Measurements from ENCODE around the gene SEZ6L. TPM values are rescaled to one million over a fixed set of nuclear protein-coding genes. Genes with fewer than 3 reads are reported as not detected.

Gene SEZ6L
- total and polyA plus RNA-seq, 10 of the 15 experiments (the other 5 are each of a cell fraction or from before 2014, with no cell fraction given): not detected

DNA sequence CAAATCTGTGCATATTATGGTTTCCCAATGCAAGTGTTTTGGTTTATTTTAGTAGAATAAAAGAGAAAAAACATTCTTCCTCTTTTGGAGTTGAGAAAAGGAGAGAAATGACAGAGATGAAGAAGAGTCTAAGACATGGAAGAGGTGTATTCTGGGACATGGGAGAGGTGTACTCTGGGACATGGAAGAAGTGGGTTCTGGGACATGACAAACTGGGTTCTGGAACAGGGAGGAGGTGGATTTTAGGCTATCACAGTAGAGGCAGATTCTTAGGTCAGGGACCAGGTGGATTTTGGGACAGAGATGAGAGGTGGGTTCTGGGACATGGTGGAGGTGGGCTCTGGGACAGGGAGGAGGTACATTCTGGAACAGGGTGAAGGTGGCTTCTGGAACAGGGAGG is 257.7 kb downstream of the SEZ6L start (continued):
- TF ChIP-seq, protein P1, sequence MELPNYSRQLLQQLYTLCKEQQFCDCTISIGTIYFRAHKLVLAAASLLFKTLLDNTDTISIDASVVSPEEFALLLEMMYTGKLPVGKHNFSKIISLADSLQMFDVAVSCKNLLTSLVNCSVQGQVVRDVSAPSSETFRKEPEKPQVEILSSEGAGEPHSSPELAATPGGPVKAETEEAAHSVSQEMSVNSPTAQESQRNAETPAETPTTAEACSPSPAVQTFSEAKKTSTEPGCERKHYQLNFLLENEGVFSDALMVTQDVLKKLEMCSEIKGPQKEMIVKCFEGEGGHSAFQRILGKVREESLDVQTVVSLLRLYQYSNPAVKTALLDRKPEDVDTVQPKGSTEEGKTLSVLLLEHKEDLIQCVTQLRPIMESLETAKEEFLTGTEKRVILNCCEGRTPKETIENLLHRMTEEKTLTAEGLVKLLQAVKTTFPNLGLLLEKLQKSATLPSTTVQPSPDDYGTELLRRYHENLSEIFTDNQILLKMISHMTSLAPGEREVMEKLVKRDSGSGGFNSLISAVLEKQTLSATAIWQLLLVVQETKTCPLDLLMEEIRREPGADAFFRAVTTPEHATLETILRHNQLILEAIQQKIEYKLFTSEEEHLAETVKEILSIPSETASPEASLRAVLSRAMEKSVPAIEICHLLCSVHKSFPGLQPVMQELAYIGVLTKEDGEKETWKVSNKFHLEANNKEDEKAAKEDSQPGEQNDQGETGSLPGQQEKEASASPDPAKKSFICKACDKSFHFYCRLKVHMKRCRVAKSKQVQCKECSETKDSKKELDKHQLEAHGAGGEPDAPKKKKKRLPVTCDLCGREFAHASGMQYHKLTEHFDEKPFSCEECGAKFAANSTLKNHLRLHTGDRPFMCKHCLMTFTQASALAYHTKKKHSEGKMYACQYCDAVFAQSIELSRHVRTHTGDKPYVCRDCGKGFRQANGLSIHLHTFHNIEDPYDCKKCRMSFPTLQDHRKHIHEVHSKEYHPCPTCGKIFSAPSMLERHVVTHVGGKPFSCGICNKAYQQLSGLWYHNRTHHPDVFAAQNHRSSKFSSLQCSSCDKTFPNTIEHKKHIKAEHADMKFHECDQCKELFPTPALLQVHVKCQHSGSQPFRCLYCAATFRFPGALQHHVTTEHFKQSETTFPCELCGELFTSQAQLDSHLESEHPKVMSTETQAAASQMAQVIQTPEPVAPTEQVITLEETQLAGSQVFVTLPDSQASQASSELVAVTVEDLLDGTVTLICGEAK (IDR thresholded peaks at IDR 0.05; ENCODE audit: borderline replicate concordance): no peak
- TF ChIP-seq BCL11A (IDR thresholded peaks at IDR 0.05; ENCODE audit: low read depth, low read length): no peak
- TF ChIP-seq YY1 (IDR thresholded peaks at IDR 0.05; ENCODE audit: low read depth, low read length): no peak
- TF ChIP-seq, protein P2, sequence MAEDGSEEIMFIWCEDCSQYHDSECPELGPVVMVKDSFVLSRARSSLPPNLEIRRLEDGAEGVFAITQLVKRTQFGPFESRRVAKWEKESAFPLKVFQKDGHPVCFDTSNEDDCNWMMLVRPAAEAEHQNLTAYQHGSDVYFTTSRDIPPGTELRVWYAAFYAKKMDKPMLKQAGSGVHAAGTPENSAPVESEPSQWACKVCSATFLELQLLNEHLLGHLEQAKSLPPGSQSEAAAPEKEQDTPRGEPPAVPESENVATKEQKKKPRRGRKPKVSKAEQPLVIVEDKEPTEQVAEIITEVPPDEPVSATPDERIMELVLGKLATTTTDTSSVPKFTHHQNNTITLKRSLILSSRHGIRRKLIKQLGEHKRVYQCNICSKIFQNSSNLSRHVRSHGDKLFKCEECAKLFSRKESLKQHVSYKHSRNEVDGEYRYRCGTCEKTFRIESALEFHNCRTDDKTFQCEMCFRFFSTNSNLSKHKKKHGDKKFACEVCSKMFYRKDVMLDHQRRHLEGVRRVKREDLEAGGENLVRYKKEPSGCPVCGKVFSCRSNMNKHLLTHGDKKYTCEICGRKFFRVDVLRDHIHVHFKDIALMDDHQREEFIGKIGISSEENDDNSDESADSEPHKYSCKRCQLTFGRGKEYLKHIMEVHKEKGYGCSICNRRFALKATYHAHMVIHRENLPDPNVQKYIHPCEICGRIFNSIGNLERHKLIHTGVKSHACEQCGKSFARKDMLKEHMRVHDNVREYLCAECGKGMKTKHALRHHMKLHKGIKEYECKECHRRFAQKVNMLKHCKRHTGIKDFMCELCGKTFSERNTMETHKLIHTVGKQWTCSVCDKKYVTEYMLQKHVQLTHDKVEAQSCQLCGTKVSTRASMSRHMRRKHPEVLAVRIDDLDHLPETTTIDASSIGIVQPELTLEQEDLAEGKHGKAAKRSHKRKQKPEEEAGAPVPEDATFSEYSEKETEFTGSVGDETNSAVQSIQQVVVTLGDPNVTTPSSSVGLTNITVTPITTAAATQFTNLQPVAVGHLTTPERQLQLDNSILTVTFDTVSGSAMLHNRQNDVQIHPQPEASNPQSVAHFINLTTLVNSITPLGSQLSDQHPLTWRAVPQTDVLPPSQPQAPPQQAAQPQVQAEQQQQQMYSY (CRISPR knock-in tag; IDR thresholded peaks at IDR 0.05): no peak
- TF ChIP-seq SUPT20H (IDR thresholded peaks at IDR 0.05; ENCODE audit: borderline replicate concordance, control insufficient read depth, low read depth, low read length): no peak
